Measurements from ENCODE around the gene GALNT13.

GALNT13 gene

GRCh38 chr2:154032220-154032619 lies 160.5 kb downstream of the GALNT13 start:
- H3K9me2 ChIP-seq (replicated peaks; ENCODE audit: low read depth, low read length), result no peaks in the 10 kb centered on the region
- no peaks in the 10 kb centered on the region for H3K4me1 ChIP-seq (ENCODE audit: insufficient read depth, low read length, poor library complexity, severe bottlenecking)
- H3K79me2 ChIP-seq (ENCODE audit: insufficient read depth, low read length), result no peaks in the 10 kb centered on the region
- TF ChIP-seq CTCF (conservative IDR thresholded peaks at IDR 0.05; ENCODE audit: low read length) (no peak), EZH2phosphoT487 (IDR thresholded peaks at IDR 0.05; ENCODE audit: borderline replicate concordance) (no peak)
- H3F3A ChIP-seq (ENCODE audit: low read depth), result no peaks in the 10 kb centered on the region
- H3K4me3 ChIP-seq (ENCODE audit: low read length, poor library complexity, severe bottlenecking), result no peak overlapping the region
- no peak overlapping the region for H3K9ac ChIP-seq (ENCODE audit: low read depth, low read length, poor library complexity, severe bottlenecking)
- H4K20me1 ChIP-seq (ENCODE audit: insufficient read depth, low read length, poor library complexity, severe bottlenecking), result no peaks in the 10 kb centered on the region
- no peaks in the 10 kb centered on the region for H3K27me3 ChIP-seq (ENCODE audit: insufficient read depth, low read length, poor library complexity, severe bottlenecking)
- no peaks in the 10 kb centered on the region for H3K9me3 ChIP-seq (ENCODE audit: insufficient read depth, low read depth, low read length)
- no peak overlapping the region for H3K4me2 ChIP-seq (ENCODE audit: low read depth, low read length, poor library complexity, severe bottlenecking)
- no peaks in the 10 kb centered on the region for H3K36me3 ChIP-seq (ENCODE audit: insufficient read depth, low read length)
- no peak overlapping the region for H2AFZ ChIP-seq (ENCODE audit: low read length)

GRCh38 chr2:154046493-154046892 lies 174.8 kb downstream of the GALNT13 start:
- TF ChIP-seq EZH2phosphoT487 (IDR thresholded peaks at IDR 0.05; ENCODE audit: borderline replicate concordance), result no peak
- no peak for TF ChIP-seq CTCF (conservative IDR thresholded peaks at IDR 0.05; ENCODE audit: low read length)
- H3K9me3 ChIP-seq (ENCODE audit: insufficient read depth, low read depth, low read length), result no peaks in the 10 kb centered on the region
- H4K20me1 ChIP-seq (ENCODE audit: insufficient read depth, low read length, poor library complexity, severe bottlenecking), result no peaks in the 10 kb centered on the region
- no peaks in the 10 kb centered on the region for H3K4me1 ChIP-seq (ENCODE audit: insufficient read depth, low read length, poor library complexity, severe bottlenecking)
- H2AFZ ChIP-seq (ENCODE audit: low read length), result no peak overlapping the region
- no peaks in the 10 kb centered on the region for H3K36me3 ChIP-seq (ENCODE audit: insufficient read depth, low read length)
- no peak overlapping the region for H3K9ac ChIP-seq (ENCODE audit: low read depth, low read length, poor library complexity, severe bottlenecking)
- no peak overlapping the region for H3K4me3 ChIP-seq (ENCODE audit: low read length, poor library complexity, severe bottlenecking)
- H3K79me2 ChIP-seq (ENCODE audit: insufficient read depth, low read length), result no peaks in the 10 kb centered on the region
- no peaks in the 10 kb centered on the region for H3K27me3 ChIP-seq (ENCODE audit: insufficient read depth, low read length, poor library complexity, severe bottlenecking)
- no peak overlapping the region for H3K4me2 ChIP-seq (ENCODE audit: low read depth, low read length, poor library complexity, severe bottlenecking)
- no peaks in the 10 kb centered on the region for H3K9me2 ChIP-seq (replicated peaks; ENCODE audit: low read depth, low read length)
- H3F3A ChIP-seq (ENCODE audit: low read depth), result no peaks in the 10 kb centered on the region

GRCh38 chr2:154048905-154049304 lies 177.2 kb downstream of the GALNT13 start:
- no peaks in the 10 kb centered on the region for H4K20me1 ChIP-seq (ENCODE audit: insufficient read depth, low read length, poor library complexity, severe bottlenecking)
- TF ChIP-seq EZH2phosphoT487 (IDR thresholded peaks at IDR 0.05; ENCODE audit: borderline replicate concordance) (no peak), CTCF (conservative IDR thresholded peaks at IDR 0.05; ENCODE audit: low read length) (no peak)
- H3K36me3 ChIP-seq (ENCODE audit: insufficient read depth, low read length), result no peaks in the 10 kb centered on the region
- no peaks in the 10 kb centered on the region for H3K9me2 ChIP-seq (replicated peaks; ENCODE audit: low read depth, low read length)
- no peak overlapping the region for H3K4me2 ChIP-seq (ENCODE audit: low read depth, low read length, poor library complexity, severe bottlenecking)
- H3K4me1 ChIP-seq (ENCODE audit: insufficient read depth, low read length, poor library complexity, severe bottlenecking), result no peaks in the 10 kb centered on the region
- no peak overlapping the region for H2AFZ ChIP-seq (ENCODE audit: low read length)
- H3K27me3 ChIP-seq (ENCODE audit: insufficient read depth, low read length, poor library complexity, severe bottlenecking), result no peaks in the 10 kb centered on the region
- H3K9ac ChIP-seq (ENCODE audit: low read depth, low read length, poor library complexity, severe bottlenecking), result no peak overlapping the region
- no peaks in the 10 kb centered on the region for H3F3A ChIP-seq (ENCODE audit: low read depth)
- no peak overlapping the region for H3K4me3 ChIP-seq (ENCODE audit: low read length, poor library complexity, severe bottlenecking)
- H3K9me3 ChIP-seq (ENCODE audit: insufficient read depth, low read depth, low read length), result no peaks in the 10 kb centered on the region
- H3K79me2 ChIP-seq (ENCODE audit: insufficient read depth, low read length), result no peaks in the 10 kb centered on the region
